Measurements from ENCODE around the gene ACACB. TPM values are rescaled to one million over a fixed set of nuclear protein-coding genes. Genes with fewer than 3 reads are reported as not detected.

Gene ACACB
- total and polyA plus RNA-seq, 2 donors (not counting 3 experiments of a cell fraction or from before 2014, with no cell fraction given): 1.3 to 5.7 TPM

DNA sequence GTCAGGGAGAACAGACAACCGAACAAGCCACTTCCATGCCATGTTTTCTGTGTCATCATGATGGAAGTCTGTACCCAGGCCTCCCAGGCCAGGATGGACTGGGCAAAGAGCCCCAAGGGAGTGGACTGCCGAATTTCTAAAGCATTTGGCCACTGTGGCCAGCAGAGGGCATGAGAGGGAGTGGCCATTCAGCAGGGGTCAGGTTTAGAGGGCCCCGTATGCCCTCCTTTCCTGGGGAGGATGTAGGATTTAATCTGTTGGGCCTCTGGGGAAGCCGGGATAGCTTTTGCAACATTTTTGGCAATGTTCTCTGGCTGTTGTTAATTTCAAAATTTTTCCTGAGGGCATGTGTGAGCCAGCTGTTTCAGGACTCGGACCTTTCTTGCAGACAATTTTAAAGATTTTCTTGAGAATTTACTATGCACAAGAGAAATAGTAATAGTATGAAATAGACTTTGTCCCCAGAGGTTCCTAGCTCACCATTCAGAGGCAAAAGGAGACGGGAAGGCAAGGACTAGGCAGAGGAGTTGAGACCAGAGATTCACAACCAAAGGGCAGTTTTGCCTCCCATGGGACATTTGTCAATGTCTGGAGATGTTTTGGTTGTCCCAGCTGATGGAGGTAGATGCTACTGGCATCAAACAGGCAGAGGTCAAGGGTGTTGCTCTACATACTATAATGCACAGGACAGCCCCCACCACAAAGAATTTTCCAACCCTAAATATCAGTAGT, 18.0 kb downstream of the ACACB start:
- FAIRE-seq: peak; percentile 4
- Histone ChIP-seq H3K27me3 (ENCODE audit: control insufficient read depth in 2 of 2, insufficient read depth in 2 of 2, low read length in 2 of 2) (no peaks in the 10 kb centered on the region), H3K36me3 (ENCODE audit: control insufficient read depth in 2 of 2, extremely low read depth in 1 of 2, insufficient read depth in 2 of 2, low read length in 2 of 2) (no peaks in the 10 kb centered on the region), H3K9ac (replicated peaks; ENCODE audit: extremely low read depth, insufficient read depth, low read length) (no peak overlapping the region), H3K9me1 (replicated peaks; ENCODE audit: control insufficient read depth, extremely low read depth, insufficient read depth, low read length) (no peaks in the 10 kb centered on the region), H3K79me2 (ENCODE audit: control insufficient read depth, insufficient read depth, low read length) (no peaks in the 10 kb centered on the region), H4K20me1 (replicated peaks; ENCODE audit: control insufficient read depth, extremely low read depth, insufficient read depth, low read length) (no peaks in the 10 kb centered on the region), H3K4me1 (ENCODE audit: control insufficient read depth, extremely low read depth, insufficient read depth, low read length) (no peaks in the 10 kb centered on the region), H3K4me2 (ENCODE audit: insufficient read depth, low read length) (no peak overlapping the region), H3K9me3 (replicated peaks; ENCODE audit: control insufficient read depth, insufficient read depth, low read length) (no peaks in the 10 kb centered on the region), H2AFZ (ENCODE audit: low read depth, low read length) (no peak overlapping the region), H3K27ac (ENCODE audit: insufficient read depth, low read depth, low read length) (no peak overlapping the region), H3K4me3 (replicated peaks in 1 of 3; ENCODE audit: insufficient read depth in 1 of 3, low read depth in 1 of 3, low read length in 3 of 3) (no peak overlapping the region)
- POLR2A ChIA-PET: interaction anchor here (1.0 kb wide), 1 partner anchor 420 kb away, joined by 3 read pairs; no protein-coding TSS in a partner anchor
- CTCF ChIA-PET: interaction anchor here (1.3 to 2.2 kb wide), 3 partner anchors 12 to 251 kb away, joined by 5 to 12 read pairs (median 11); no protein-coding TSS in a partner anchor
- intact Hi-C loops (cut with micrococcal nuclease) (loop anchor here (2.0 kb wide), 1 partner anchor 250 kb away; no protein-coding TSS in a partner anchor), dilution Hi-C loops (cut with MboI; ENCODE audit: extremely low pct_ligation_motif_present, low sequenced_read_pairs) (no loop called here)
- no peak for DNase-seq (ENCODE audit: low read depth, low spot score)
- no peak for TF ChIP-seq MAX (IDR thresholded peaks at IDR 0.05; ENCODE audit: insufficient read depth, insufficient read length)
- no peak for TF ChIP-seq EZH2 (IDR thresholded peaks at IDR 0.05; ENCODE audit: borderline replicate concordance, low read depth, low read length, severe bottlenecking)
- TF ChIP-seq CTCF (IDR thresholded peaks at IDR 0.05; ENCODE audit: extremely low read depth in 1 of 2, insufficient read depth in 1 of 2, low read depth in 1 of 2, low read length in 2 of 2): peak; percentile 45 to 63
- no TSS peak for BruUV-seq (replicated peaks)

GRCh38 chr12:109137055-109137454, 20.7 kb downstream of the ACACB start:
- Histone ChIP-seq H3K9ac (replicated peaks; ENCODE audit: extremely low read depth, insufficient read depth, low read length) (no peak overlapping the region), H2AFZ (ENCODE audit: low read depth, low read length) (no peak overlapping the region), H3K9me1 (replicated peaks; ENCODE audit: control insufficient read depth, extremely low read depth, insufficient read depth, low read length) (no peaks in the 10 kb centered on the region), H3K4me3 (replicated peaks in 1 of 3; ENCODE audit: insufficient read depth in 1 of 3, low read depth in 1 of 3, low read length in 3 of 3) (no peak overlapping the region), H3K9me3 (replicated peaks; ENCODE audit: control insufficient read depth, insufficient read depth, low read length) (no peaks in the 10 kb centered on the region), H3K79me2 (ENCODE audit: control insufficient read depth, insufficient read depth, low read length) (no peaks in the 10 kb centered on the region), H3K4me1 (ENCODE audit: control insufficient read depth, extremely low read depth, insufficient read depth, low read length) (no peaks in the 10 kb centered on the region), H3K27ac (ENCODE audit: insufficient read depth, low read depth, low read length) (no peak overlapping the region), H3K36me3 (ENCODE audit: control insufficient read depth in 2 of 2, extremely low read depth in 1 of 2, insufficient read depth in 2 of 2, low read length in 2 of 2) (no peaks in the 10 kb centered on the region), H3K4me2 (ENCODE audit: insufficient read depth, low read length) (no peak overlapping the region), H4K20me1 (replicated peaks; ENCODE audit: control insufficient read depth, extremely low read depth, insufficient read depth, low read length) (no peaks in the 10 kb centered on the region), H3K27me3 (ENCODE audit: control insufficient read depth in 2 of 2, insufficient read depth in 2 of 2, low read length in 2 of 2) (no peaks in the 10 kb centered on the region)
- FAIRE-seq (no peak), DNase-seq (ENCODE audit: low read depth, low spot score) (peak; percentile 6)
- intact Hi-C loops (cut with micrococcal nuclease) (no loop called here), dilution Hi-C loops (cut with MboI; ENCODE audit: extremely low pct_ligation_motif_present, low sequenced_read_pairs) (no loop called here)
- TF ChIP-seq FOS (IDR thresholded peaks at IDR 0.05; ENCODE audit: borderline replicate concordance, insufficient read depth, low read length) (no peak), POLR2AphosphoS5 (IDR thresholded peaks at IDR 0.05; ENCODE audit: insufficient read depth, low read depth, low read length) (no peak), POLR2A (IDR thresholded peaks at IDR 0.05; ENCODE audit: low read depth, low read length) (no peak), MYC (IDR thresholded peaks at IDR 0.05; ENCODE audit: low read depth, low read length) (no peak), JUN (IDR thresholded peaks at IDR 0.05; ENCODE audit: borderline replicate concordance, insufficient read depth, insufficient read length, low read depth) (no peak), GATA2 (IDR thresholded peaks at IDR 0.05; ENCODE audit: insufficient read depth, insufficient read length, low read depth, low read length) (no peak), CTCF (IDR thresholded peaks at IDR 0.05; ENCODE audit: extremely low read depth in 1 of 2, insufficient read depth in 1 of 2, low read depth in 1 of 2, low read length in 2 of 2) (no peak), EZH2 (IDR thresholded peaks at IDR 0.05; ENCODE audit: borderline replicate concordance, low read depth, low read length, severe bottlenecking) (no peak), MAX (IDR thresholded peaks at IDR 0.05; ENCODE audit: insufficient read depth, insufficient read length) (no peak)
- BruUV-seq (replicated peaks): no TSS peak
- ChIA-PET CTCF (interaction anchor here (1.4 to 2.0 kb wide), 2 partner anchors 9 to 25 kb away, joined by 7 to 9 read pairs; no protein-coding TSS in a partner anchor), POLR2A (no interaction called here)

Measured in endothelial cell of umbilical vein (primary cell).